ENCODE results near the gene ZNF320. TPM values are rescaled to one million over a fixed set of nuclear protein-coding genes. Genes with fewer than 3 reads are reported as not detected.
A peak's percentile ranks its signal among the peaks of the same experiment; 100 is the strongest.
"Not testable (repeated sequence)": the region's sequence is repeated elsewhere in the genome, so short reads cannot be mapped to it uniquely, and the experiment has no call there.

The ZNF320 gene
- total RNA-seq, 1 donor, result 18.6 TPM

- no peak for TF ChIP-seq CTCF (IDR thresholded peaks at IDR 0.05; ENCODE audit: insufficient read depth, low read depth, low read length)
- no peak overlapping the region for H3K4me3 ChIP-seq (ENCODE audit: low read depth, low read length)
- DNase-seq (ENCODE audit: low read depth), result peak; percentile 59
These were observed 38.9 kb upstream of the ZNF320 start for GRCh38 chr19:52936151-52936953.

- no peak for TF ChIP-seq CTCF (IDR thresholded peaks at IDR 0.05; ENCODE audit: insufficient read depth, low read depth, low read length)
- H3K4me3 ChIP-seq (ENCODE audit: low read depth, low read length), result no peak overlapping the region
- peak; percentile 92 for DNase-seq (ENCODE audit: low read depth)
These were observed 38.0 kb upstream of the ZNF320 start for GRCh38 chr19:52935434-52935833.

- H3K4me3 ChIP-seq (ENCODE audit: low read depth, low read length); DNase-seq (ENCODE audit: low read depth): not testable (repeated sequence)
These were observed 27.2 kb upstream of the ZNF320 start for GRCh38 chr19:52924641-52925040.

GRCh38 chr19:52923778-52924593 is 26.6 kb upstream of the ZNF320 start:
- H3K4me3 ChIP-seq (ENCODE audit: low read depth, low read length), result peak overlapping the region; percentile 80
- DNase-seq (ENCODE audit: low read depth), result peak; percentile 78
- TF ChIP-seq CTCF (IDR thresholded peaks at IDR 0.05; ENCODE audit: insufficient read depth, low read depth, low read length), result no peak

GRCh38 chr19:52922841-52923777 is 25.7 kb upstream of the ZNF320 start, which contains the start of gene ZNF888:
ZNF888 (minus strand) TSS chr19:52923428; CDS start chr19:52917873, 5,555 bp downstream.
- TF ChIP-seq CTCF (IDR thresholded peaks at IDR 0.05; ENCODE audit: insufficient read depth, low read depth, low read length), result no peak
- H3K4me3 ChIP-seq (ENCODE audit: low read depth, low read length), result peak within 1 kb of the TSS; percentile 80
- DNase-seq (ENCODE audit: low read depth), result peak; percentile 87

- TF ChIP-seq CTCF (IDR thresholded peaks at IDR 0.05; ENCODE audit: insufficient read depth, low read depth, low read length), result no peak
- H3K4me3 ChIP-seq (ENCODE audit: low read depth, low read length), result no peak overlapping the region
- DNase-seq (ENCODE audit: low read depth), result no peak
These were observed 20.1 kb upstream of the ZNF320 start for GRCh38 chr19:52917531-52917930.

Measured in fibroblast of villous mesenchyme (primary cell).